Measurements from ENCODE around the gene LPO. TPM values are rescaled to one million over a fixed set of nuclear protein-coding genes. Genes with fewer than 3 reads are reported as not detected.
A peak's percentile ranks its signal among the peaks of the same experiment; 100 is the strongest.

LPO gene
- total and polyA plus RNA-seq, 9 of the 15 experiments (the other 6 are each of a cell fraction or from before 2014, with no cell fraction given), result 0.07 to 0.11 TPM; not detected in 7

- peaks cover 1% of the 10 kb centered on the region; the same call in 1 of the 2 replicates for H4K20me1 ChIP-seq (replicated peaks; ENCODE audit: control insufficient read depth, insufficient read depth, low read length)
- CTCF ChIA-PET (ENCODE audit: low intra/inter-chr PET ratio), result no interaction called here
- H3K4me1 ChIP-seq (replicated peaks in 1 of 2; ENCODE audit: control insufficient read depth in 2 of 2, insufficient read depth in 2 of 2, low read length in 2 of 2), result peaks cover 0 to 21% of the 10 kb centered on the region in 2 experiments; a peak in 3 of 5 replicates
- H3K79me2 ChIP-seq (ENCODE audit: control insufficient read depth, insufficient read depth, low read length), result no peaks in the 10 kb centered on the region
- no peak overlapping the region for H3K27ac ChIP-seq (ENCODE audit: extremely low read depth, low read depth, low read length)
- in situ Hi-C loops (cut with MboI), result loop anchor here (25.0 kb wide), 1 partner anchor 730 kb away; no protein-coding TSS in a partner anchor
- H3K27me3 ChIP-seq (ENCODE audit: control insufficient read depth in 2 of 2, insufficient read depth in 2 of 2, low read length in 2 of 2), result peaks cover 16 to 40% of the 10 kb centered on the region in 2 experiments; a peak in 4 of 5 replicates
- no peak overlapping the region for H3K4me3 ChIP-seq
- no peaks in the 10 kb centered on the region for H3K9me3 ChIP-seq (replicated peaks; ENCODE audit: control insufficient read depth, insufficient read depth, low read depth, low read length)
- DNase-seq (ENCODE audit: extremely low read depth in 1 of 4, low spot score in 3 of 4), result peak in 1 of 4 experiments; percentile 6
- POLR2A ChIA-PET, result no interaction called here
- ATAC-seq, result no peak
- FAIRE-seq, result no peak
- intact Hi-C loops (cut with micrococcal nuclease), result no loop called here
- H3K9ac ChIP-seq (ENCODE audit: insufficient read depth in 1 of 2, low read depth in 2 of 2, low read length in 2 of 2), result no peak overlapping the region
- H3K4me2 ChIP-seq (ENCODE audit: insufficient read depth, low read length), result no peak overlapping the region
- WGBS (ENCODE audit: insufficient coverage, low coverage, missing lambda C conversion rate), result 13% methylated on average over 6 of the region's 6 CpGs
- H3K36me3 ChIP-seq (ENCODE audit: control insufficient read depth, insufficient read depth, low read length), result no peaks in the 10 kb centered on the region
- no peak overlapping the region for H2AFZ ChIP-seq (ENCODE audit: low read depth, low read length)
- no peaks in the 10 kb centered on the region for H3K9me1 ChIP-seq (ENCODE audit: control insufficient read depth, insufficient read depth, low read length)
- no TSS peak for BruUV-seq (replicated peaks)
- TF ChIP-seq MEIS2 (IDR thresholded peaks at IDR 0.05; ENCODE audit: partially characterized antibody) (no peak), CHAMP1 (IDR thresholded peaks at IDR 0.05) (no peak), ARNT (IDR thresholded peaks at IDR 0.05) (no peak), DMBX1 (CRISPR knock-in tag; IDR thresholded peaks at IDR 0.05; ENCODE audit: borderline replicate concordance) (no peak), ZNF830 (CRISPR knock-in tag; IDR thresholded peaks at IDR 0.05) (no peak), ZSCAN29 (IDR thresholded peaks at IDR 0.05) (no peak), COPS2 (conservative IDR thresholded peaks at IDR 0.05) (no peak), TBP (optimal IDR thresholded peaks at IDR 0.05; ENCODE audit: low read depth, low read length) (no peak), PTRF (tag; IDR thresholded peaks at IDR 0.05) (no peak), SFPQ (IDR thresholded peaks at IDR 0.05; ENCODE audit: low read depth, low read length) (no peak), ZNF589 (CRISPR knock-in tag; IDR thresholded peaks at IDR 0.05; ENCODE audit: low read depth) (no peak), TCF7 (IDR thresholded peaks at IDR 0.05; ENCODE audit: borderline replicate concordance) (no peak), NEUROD1 (IDR thresholded peaks at IDR 0.05; ENCODE audit: borderline replicate concordance, low read depth, low read length, partially characterized antibody) (no peak), RBM34 (IDR thresholded peaks at IDR 0.05; ENCODE audit: borderline replicate concordance, insufficient read depth, low read length) (no peak), BRCA1 (IDR thresholded peaks at IDR 0.05) (no peak), BRCA1 (CRISPR knock-in tag; IDR thresholded peaks at IDR 0.05) (no peak), MCM3 (IDR thresholded peaks at IDR 0.05) (no peak), ZNF561 (CRISPR knock-in tag; conservative IDR thresholded peaks at IDR 0.05) (no peak)
Measured at GRCh38 chr17:58282442-58282841, 44.1 kb downstream of the LPO start.

All from K562 (cell line).